MV-4-11 (cell line): ENCODE data around the gene PAK4.
"Not testable (repeated sequence)": the region's sequence is repeated elsewhere in the genome, so short reads cannot be mapped to it uniquely, and the experiment has no call there.

Source experiments
- DNase-seq: peaks from one replicate; lab custom pipeline; 2025; lab: John Stamatoyannopoulos, UW

Gene PAK4

DNA sequence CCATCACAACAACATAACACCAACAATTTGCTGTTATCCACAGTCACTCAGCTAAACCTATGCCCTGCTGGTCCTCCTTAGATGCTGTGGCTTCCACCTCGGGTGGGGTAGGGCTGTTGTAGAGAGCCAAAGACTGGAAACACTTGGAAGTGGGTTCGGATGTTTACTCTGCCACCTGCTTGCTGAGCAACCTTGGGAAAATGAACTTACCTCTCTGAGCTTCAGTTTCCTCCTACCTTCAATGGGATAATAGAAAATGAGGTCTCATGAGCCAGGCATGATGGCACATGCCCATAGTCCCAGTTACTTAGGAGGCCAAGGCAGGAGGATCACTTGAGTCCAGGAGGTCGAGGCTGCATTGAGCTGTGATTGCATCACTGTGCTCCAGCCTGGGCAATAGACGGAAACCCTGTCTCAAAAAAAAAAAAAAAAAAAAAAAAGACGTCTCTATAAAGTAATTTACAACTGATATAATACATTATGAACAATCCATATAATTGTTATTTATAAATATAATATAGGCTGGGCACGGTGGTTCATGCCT lies 81.8 kb downstream of the PAK4 start:
- no peak for DNase-seq

DNA sequence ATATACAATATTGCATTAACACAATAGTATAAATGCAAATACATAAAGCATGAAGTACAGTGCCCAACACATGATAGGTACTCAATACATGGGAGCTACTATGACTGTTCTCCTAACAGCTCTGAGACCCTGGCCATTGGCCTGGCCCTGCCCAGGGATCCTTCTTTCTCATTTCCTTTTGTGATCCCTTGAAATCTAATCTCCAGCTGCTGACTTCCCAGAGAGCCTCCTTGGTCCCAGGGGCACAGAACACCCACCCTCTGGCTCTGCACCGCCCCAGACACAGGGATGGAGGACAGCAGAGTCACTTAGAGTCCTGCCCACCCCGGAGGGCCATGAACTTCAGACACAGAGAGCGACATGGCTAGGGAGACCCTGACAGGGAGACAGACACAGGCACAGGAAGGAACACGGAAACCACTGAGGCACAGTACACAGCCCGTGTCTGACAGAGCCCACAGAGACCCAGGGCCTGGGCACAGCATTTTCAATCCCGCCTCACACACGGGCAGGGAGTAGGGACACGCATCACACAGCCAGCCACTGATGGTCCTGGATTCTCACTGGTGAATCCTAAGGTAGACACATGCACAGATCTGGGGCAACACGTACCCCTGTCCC lies 82.7 kb downstream of the PAK4 start:
- DNase-seq: no peak

GRCh38 chr19:39209196-39209595 lies 83.6 kb downstream of the PAK4 start:
- DNase-seq: no peak

DNA sequence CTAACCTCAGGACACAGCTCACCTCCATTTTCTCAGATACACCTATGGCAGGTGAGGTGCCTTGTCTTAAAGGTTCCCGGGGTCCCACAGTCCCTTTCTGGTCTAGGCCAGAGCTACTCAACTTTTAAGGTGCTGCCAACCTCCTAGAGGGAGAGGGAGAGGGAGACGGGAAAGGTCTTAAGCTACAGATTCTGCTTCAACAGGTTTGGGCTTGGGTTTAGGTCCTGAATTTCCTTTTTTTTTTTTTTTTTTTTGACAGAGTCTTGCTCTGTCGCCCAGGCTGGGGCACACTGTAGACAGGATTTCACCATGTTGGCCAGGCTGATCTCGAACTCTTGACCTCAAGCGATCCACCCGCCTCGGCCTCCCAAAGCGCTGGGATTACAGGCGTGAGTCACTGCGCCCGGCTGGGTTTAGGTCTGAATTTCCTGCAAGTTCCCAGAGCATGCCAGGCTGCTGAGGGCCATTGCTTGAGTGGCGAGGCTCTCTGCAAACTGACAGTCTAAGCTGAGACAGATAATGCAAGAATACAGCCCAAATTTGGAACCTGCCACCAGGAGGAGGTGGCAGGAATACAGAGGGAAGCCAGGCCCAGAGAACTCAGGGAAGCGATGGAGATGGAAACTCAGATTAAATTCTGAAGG lies 86.3 kb downstream of the PAK4 start:
- DNase-seq: peak; percentile 72

DNA sequence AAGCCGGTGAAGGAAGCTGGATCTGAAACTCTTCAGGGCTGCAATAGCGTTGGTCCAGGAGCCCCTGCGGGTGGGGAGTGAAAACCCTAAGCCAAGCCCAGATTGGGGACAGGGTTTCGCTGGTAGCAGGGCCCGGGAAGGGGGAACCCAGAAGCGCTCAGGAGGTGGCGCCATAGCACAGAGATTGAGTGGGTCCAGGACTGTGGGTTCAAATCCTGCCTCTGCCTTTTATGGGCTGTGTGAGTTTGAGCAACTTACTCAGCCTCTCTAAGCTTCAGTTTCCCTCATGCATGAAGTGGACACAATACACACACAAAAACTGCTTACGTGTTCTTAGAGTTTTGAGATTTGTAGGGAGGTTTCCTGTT lies 86.8 kb downstream of the PAK4 start:
- DNase-seq: peak; percentile 72

GRCh38 chr19:39215323-39215722 lies 89.7 kb downstream of the PAK4 start:
- DNase-seq: not testable (repeated sequence)

- DNase-seq: no peak
Measured at GRCh38 chr19:39217094-39217493, 91.5 kb downstream of the PAK4 start.

DNA sequence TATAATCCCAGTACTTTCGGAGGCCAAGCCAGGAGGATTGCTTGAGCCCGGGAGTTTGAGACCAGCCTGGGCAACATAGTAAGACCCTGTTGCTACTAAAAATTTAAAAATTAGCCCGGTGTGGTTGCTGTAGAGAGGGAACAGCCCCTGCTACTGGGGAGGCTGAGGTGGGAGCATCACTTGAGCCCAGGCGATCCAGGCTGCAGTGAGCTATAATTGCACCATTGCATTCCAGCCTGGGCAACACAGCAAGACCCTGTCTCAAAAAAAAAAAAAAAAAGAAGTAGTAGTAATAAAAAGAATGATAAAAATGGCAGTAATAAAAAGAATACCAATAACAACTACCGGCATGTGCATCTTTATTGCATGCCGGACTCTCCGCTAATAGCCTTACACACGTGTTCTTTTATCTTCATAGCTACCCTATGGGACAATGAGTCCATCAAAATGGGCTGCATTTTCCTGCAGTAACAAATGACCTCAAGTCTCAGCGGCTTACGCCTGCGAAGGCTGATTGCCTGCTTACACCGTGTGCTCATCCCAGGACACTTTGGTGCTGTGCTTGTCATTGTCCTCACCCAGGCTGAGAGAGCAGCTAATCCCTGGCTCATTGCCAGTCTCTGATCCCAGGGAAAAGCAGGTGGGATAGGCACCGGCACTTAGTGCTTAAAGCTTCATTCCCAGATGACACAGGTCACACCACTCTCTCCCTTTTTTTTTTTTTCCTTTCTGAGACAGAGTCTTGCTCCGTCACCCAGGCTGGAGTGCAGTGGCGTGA lies 92.8 kb downstream of the PAK4 start:
- DNase-seq: no peak

GRCh38 chr19:39219108-39219507 lies 93.5 kb downstream of the PAK4 start:
- DNase-seq: not testable (repeated sequence)

DNA sequence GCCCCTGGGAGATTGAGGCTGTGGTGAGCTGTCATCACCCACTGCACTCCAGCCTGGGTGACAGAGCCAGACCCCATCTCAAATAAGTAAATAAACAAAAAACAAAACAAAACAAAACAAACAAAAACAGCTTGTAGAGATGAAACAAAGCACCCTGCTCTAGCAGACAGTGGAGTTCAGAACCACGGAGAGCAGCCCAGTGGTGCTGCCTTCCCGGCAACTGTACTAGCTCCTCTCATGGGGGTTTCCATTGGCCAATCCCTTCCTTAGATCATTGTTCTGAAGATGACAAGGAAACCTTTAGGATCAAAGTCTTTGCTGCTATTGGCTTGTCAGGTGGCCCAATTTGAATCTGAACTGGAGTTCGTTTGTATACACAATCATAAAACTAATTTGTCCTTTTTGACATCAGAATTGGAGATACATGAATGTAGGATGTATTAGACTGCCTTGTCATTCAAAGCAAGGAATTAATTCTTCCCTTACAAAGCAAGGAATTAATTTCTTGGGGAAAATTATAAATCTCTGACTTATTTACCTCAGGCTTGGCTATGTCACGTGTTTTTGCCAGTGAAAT lies 98.2 kb downstream of the PAK4 start:
- DNase-seq: no peak

GRCh38 chr19:39224910-39225309 lies 99.3 kb downstream of the PAK4 start:
- peak; percentile 78 for DNase-seq
